Left lobe of liver (tissue), 2 donors: ENCODE data around the gene HTT. TPM values are rescaled to one million over a fixed set of nuclear protein-coding genes. Genes with fewer than 3 reads are reported as not detected.

Experiments used
- ATAC-seq: fragments of 200-7000 bp; cut with Tn5 transposase; one replicate; pipeline ENCODE4 v1.9.1; 2020; ENCODE audit warnings: mild to moderate bottlenecking, moderate library complexity
- DNase-seq: peaks from one replicate; pipeline ENCODE4 v3.0.0-alpha.2; 2020; ENCODE audit warnings: low spot score
- total RNA-seq: library from RNA; stranded (reverse); gene quantifications from one replicate; pipeline ENCODE4 v1.2.1, GENCODE V29; 2021
- donor health status: DM: no; HTN: no; CAD: no; lungs with moderate emphysema.
- donor health status: DM: no; HTN: yes; CAD: no.

The HTT gene
- total RNA-seq, 1 donor from 2014 or later = 25.1 TPM

DNA sequence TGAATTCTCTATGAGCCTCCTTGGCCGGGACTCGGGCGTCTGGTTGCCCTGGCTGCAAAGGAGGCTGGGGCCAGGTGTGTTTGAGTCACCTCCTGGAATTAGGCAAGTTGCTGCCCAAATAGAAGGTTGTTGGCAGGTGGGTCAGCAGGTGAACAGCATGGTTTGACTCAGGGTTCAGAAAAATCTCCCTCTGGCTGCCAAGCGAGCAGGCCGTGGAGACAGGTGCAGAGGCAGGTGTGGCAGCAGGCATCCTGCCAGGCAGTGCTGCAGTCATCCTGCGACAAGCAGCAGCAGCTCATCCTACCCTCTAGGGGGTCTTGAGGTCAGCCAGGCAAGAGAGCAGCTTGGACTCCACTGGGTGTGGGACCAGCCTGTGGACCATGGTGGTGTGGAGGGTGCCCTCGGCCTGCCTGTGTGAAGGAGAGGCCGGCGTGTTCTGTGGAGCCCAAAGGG, 182.6 kb downstream of the HTT start:
- ATAC-seq = no peak
- DNase-seq = no peak

GRCh38 chr4:3257556-3258482, 183.3 kb downstream of the HTT start:
- DNase-seq = no peak
- no peak for ATAC-seq

DNA sequence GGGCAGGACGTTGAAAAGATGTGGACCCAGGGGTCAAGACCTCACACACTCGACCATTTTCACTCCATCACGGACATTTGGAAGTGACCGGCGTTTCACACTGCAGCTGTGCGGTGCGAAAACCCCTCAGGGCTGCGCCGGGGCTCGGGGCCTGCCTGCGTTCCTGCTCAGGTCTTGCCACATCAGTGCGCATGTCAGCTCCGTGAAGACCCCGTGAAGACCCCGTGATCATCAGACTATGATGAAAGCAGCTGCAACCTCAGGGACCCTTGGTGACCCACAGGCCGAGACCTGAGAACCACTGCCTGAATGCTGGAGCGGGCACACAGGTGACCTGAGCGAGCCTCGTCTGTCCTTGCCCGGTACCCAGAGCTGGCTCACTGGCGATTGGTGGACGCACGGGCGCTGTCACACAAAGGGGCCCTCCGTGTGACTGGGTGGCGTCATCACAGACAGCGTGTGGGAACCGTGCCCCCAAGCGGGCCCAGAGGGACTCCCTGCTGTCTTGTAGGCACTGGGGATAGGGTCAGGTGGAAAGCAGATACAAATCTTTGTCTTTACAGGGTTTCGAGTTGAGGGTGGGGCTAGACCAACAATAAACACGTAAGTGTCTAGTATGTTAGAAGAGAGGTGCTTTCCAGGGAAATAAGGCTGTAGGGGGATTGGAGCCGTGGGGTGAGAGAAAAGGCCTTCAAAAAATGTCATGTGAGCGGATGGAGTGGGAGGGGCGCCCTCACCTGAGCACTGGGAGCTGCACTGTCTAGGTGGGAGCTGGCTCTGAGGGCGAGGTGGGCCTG, 187.1 kb downstream of the HTT start:
- DNase-seq (no peak), ATAC-seq (no peak)

DNA sequence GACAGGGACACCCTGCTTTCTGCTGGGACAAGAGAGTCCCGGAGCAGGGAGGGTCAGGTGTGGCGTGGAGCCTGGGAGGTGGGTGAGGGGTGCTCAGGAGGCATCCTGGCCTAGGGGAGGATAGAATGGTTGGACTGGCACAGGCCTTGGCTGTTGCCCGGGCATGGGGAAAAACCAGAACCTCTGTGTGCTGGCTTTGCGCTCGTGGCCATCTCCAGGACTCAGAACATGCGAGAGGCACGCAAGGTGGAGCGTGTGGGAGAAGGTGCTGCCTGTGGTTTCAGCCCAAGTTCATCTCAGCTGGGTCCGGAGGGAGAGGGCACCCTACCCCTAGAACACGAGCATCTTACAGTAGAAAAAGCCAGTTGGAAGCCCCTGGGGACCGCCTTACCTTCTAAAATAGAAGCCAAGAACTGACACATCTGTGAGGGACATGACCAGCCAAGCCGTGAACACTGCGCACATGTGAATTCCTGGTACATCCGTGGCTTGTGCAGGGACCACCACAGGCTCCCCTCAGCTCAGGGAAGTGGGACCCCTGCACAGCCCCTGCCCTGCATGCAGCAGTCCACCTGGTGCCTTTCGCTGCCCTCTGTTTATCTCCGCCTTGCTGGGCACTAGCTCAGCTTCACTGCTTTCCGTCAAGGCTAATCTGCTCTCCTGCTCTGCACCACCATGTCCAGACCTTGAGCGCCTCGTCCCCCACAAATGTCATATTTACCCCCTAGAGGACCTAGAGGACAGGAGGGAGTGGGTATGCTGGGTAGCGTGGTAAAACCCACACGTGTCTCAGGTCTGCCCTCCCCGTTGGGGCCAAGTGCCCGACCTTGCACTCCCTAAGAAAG, 187.9 kb downstream of the HTT start:
- ATAC-seq (no peak), DNase-seq (peak; percentile 30)

GRCh38 chr4:3263053-3263875, 188.8 kb downstream of the HTT start:
- DNase-seq = no peak
- no peak for ATAC-seq

GRCh38 chr4:3263876-3264193, 189.4 kb downstream of the HTT start:
- no peak for ATAC-seq
- DNase-seq = no peak

GRCh38 chr4:3266076-3266475, 191.6 kb downstream of the HTT start:
- ATAC-seq (no peak), DNase-seq (no peak)

- ATAC-seq = no peak
- no peak for DNase-seq
Measured at GRCh38 chr4:3267576-3268394, 193.3 kb downstream of the HTT start.

DNA sequence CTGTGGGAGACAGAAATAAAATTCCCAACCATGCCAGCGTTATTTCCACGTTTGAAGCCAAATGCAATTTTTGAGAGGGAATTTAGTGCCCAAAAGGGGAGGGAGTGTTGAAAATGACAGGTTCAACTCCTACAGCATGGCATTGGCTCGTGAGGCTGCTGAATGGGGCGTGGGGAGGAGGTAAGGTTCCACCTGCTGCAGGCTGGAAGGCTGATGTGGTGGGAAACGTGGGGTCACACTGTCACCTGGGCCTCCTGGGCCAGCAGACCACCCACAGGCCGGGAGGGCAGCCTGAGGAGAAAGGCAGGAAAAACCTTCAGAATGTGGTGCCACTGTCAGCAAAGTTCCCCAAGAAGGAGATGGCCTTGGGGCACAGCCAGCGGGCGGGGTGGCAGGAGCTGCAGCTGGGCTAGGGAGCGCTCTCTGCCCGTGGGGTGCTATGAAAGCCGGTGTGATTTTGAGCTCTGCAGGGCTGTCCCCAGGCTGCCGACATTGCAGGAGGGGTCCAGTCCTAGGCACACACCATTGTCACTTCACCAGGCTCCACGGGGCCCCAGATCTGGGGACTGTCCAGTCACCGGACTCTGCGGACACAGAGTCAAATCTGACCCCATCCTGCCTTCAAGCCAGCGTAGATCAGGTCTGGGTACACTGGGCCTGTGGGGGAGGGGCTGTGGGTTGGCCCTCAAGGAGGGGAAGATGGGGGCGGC, 194.1 kb downstream of the HTT start:
- ATAC-seq (no peak), DNase-seq (no peak)

DNA sequence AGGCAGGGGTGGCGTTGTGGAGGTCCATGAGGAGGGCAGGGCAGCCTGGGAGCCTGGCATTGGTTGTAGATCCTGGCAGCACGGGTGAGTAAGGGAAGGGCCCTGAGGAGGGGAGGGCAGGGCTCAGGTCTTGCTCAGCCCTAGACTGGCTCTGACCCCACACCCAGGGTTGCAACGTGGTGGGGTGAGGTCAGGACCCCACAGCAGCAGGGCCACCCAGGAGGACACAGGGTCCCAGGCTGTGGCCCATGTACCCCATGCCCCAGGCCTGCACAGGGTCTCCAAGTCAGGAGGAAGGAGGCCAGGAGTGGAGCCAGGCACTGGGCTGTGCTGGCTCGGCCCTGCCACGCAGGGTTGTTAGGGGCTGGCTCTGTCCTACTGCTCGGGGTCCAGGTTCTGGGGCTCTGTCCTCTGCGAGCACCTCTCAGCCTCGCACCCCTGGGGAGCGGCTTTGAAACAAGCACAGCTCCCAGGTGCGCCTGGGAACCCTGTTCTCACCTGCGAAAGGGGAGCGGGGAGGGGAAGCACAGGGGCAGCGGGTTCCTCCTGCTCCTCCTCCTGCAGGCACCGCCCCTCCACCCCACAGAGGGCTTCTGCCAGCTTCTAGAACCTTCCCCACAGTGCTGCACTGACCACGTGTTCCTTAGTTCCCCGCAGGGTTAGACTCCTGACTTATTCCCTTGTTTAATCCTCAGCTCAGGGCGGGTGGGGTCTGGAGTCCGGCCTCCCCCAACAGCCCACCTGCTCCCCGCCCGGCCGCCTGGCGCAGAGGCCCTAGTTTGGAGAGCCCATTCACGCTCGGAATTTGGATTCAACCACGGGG, 194.8 kb downstream of the HTT start:
- ATAC-seq (no peak), DNase-seq (no peak)

GRCh38 chr4:3269991-3270611, 195.6 kb downstream of the HTT start:
- DNase-seq (no peak), ATAC-seq (no peak)

- no peak for DNase-seq
Measured at GRCh38 chr4:3271131-3271530, 196.7 kb downstream of the HTT start.

GRCh38 chr4:3276986-3277385, 202.5 kb downstream of the HTT start:
- DNase-seq (no peak), ATAC-seq (no peak)

More at GRCh38 chr4:3271131-3271530, 196.7 kb downstream of the HTT start:
- no peak for ATAC-seq

GRCh38 chr4:3280466-3280865, 206.0 kb downstream of the HTT start:
- no peak for DNase-seq
- ATAC-seq = no peak

GRCh38 chr4:3283483-3283882, 209.0 kb downstream of the HTT start:
- ATAC-seq (no peak), DNase-seq (no peak)

- no peak for DNase-seq
Measured at GRCh38 chr4:3283916-3284315, 209.4 kb downstream of the HTT start.

More at GRCh38 chr4:3283916-3284315, 209.4 kb downstream of the HTT start:
- ATAC-seq = no peak
